Kidney epithelial cell (primary cell): ENCODE data around the gene GRB7. TPM values are rescaled to one million over a fixed set of nuclear protein-coding genes. Genes with fewer than 3 reads are reported as not detected.

Experiments
- DNase-seq: peaks from one replicate; pipeline ENCODE4 v3.0.0-alpha.2; 2010; ENCODE audit warnings: low read depth
- H3K27me3 ChIP-seq: 2 replicates; pipeline ENCODE4 v1.6.0; 2011; ENCODE audit warnings: low read length; ENCODE audit not compliant: control insufficient read depth, insufficient read depth
- H3K36me3 ChIP-seq: 2 replicates; pipeline ENCODE4 v1.5.1; 2011; ENCODE audit warnings: low read length; ENCODE audit not compliant: control insufficient read depth, insufficient read depth
- H3K4me3 ChIP-seq: 2 replicates; pipeline ENCODE4 v1.5.1; 2011; ENCODE audit warnings: low read depth, mild to moderate bottlenecking, control low read depth, low read length
- total RNA-seq: library from RNA; depleted of rRNA; stranded (reverse); fragments of >200 nt; gene quantifications from 2 replicates; pipeline ENCODE4 v1.2.3, GENCODE V29; 2015
- TF ChIP-seq, protein P1 (sequence below): IDR thresholded peaks from 2 replicates; pipeline ENCODE4 v1.5.1; 2011; ENCODE audit warnings: mild to moderate bottlenecking, moderate library complexity, low read length, control low read depth, inconsistent platforms; ENCODE audit not compliant: insufficient read depth, poor library complexity, severe bottlenecking

Gene GRB7
- total RNA-seq, 1 donor from 2014 or later: 21.2 TPM

DNA sequence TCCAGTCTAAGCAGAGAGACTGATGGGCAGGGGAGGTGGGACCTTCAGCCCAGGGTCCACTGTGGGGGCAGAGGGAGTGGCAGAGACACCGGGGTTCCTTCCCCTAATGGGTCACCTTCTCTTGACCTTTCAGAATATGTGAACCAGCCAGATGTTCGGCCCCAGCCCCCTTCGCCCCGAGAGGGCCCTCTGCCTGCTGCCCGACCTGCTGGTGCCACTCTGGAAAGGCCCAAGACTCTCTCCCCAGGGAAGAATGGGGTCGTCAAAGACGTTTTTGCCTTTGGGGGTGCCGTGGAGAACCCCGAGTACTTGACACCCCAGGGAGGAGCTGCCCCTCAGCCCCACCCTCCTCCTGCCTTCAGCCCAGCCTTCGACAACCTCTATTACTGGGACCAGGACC is 10.2 kb upstream of the GRB7 start:
- no peak for DNase-seq
- Histone ChIP-seq H3K4me3 (no peak overlapping the region), H3K36me3 (peaks cover 1% of the 10 kb centered on the region), H3K27me3 (no peaks in the 10 kb centered on the region)
- TF ChIP-seq, protein P1, sequence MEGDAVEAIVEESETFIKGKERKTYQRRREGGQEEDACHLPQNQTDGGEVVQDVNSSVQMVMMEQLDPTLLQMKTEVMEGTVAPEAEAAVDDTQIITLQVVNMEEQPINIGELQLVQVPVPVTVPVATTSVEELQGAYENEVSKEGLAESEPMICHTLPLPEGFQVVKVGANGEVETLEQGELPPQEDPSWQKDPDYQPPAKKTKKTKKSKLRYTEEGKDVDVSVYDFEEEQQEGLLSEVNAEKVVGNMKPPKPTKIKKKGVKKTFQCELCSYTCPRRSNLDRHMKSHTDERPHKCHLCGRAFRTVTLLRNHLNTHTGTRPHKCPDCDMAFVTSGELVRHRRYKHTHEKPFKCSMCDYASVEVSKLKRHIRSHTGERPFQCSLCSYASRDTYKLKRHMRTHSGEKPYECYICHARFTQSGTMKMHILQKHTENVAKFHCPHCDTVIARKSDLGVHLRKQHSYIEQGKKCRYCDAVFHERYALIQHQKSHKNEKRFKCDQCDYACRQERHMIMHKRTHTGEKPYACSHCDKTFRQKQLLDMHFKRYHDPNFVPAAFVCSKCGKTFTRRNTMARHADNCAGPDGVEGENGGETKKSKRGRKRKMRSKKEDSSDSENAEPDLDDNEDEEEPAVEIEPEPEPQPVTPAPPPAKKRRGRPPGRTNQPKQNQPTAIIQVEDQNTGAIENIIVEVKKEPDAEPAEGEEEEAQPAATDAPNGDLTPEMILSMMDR: no peak

DNA sequence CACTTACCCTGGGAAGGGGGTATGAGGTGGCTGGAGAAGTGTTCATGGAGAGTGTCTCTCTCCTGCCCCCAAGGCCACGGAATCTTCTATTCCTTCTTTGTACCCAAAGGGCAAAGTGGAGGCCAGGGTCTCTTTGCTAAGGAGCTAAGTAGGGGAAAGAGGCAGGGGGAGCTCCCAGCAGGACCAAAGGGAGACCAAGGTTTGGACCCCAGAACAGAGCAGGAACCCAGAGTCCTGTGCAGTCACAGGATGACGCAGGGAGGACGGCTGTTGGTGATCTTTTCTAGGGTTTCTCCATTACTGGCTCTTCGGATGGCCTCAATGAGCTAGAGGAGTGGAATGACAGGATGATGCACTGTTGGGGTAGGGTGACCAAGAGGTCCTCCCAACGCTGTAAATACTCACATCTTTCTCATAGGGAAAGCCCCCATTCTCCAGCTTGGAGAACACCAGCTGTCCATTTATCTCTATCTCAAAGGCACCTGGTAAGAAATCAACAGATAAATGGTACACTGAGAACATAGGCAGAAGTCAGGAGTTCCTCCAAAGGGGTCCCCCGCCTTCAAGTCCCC is 8.4 kb upstream of the GRB7 start:
- Histone ChIP-seq H3K4me3 (peak overlapping the region; percentile 92), H3K27me3 (no peaks in the 10 kb centered on the region), H3K36me3 (peaks cover 1% of the 10 kb centered on the region)
- no peak for DNase-seq
- TF ChIP-seq, protein P1: no peak

DNA sequence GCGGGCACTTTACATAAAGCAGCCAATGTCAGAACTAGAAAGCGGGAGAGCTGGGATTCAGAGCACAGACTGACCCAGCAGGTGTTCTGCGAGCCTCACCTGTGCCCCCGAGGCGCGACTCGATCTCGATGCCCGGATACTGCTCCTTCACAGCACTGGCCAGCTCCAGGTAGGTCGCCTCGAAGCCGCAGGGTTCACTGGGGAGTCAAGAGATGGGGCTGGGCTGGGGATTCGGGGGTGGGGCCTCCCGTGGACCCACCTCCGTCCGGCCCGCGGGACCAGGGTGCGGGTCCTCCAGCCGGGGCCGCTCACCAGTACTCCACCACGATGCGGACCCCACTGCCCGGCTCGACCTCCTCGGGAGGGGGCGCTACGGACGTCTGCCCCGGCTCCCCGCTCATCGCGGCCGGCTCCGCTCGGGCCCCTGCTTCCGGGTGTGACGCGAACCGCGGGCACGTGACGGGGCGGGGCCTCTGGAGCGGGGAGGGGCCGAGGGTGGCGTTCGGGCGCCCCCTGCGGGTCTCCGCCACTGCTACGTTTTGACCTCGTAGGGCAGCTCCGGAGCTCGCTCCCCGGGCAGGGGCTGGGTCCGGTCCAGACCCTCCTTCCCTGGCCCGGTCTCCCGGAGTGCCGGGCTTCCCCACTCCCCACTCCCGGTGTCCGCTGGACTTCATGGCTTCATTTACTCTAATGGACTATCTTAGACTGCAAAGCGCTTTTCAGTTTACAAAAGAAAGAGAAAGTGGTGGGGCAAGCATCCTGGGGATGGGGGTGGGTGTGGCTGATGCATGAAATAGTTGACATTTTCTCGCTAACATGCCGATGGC is 7.4 kb upstream of the GRB7 start, which contains the start of gene MIEN1:
TSS of gene MIEN1 (minus strand) at position 438 of the 827 bp plus-strand sequence. CDS start at position 401, 37 bp downstream.
- Histone ChIP-seq H3K4me3 (peak within 1 kb of the TSS; percentile 92), H3K36me3 (peaks cover 1% of the 10 kb centered on the region), H3K27me3 (no peaks in the 10 kb centered on the region)
- no peak for DNase-seq
- TF ChIP-seq, protein P1: peak; percentile 68

DNA sequence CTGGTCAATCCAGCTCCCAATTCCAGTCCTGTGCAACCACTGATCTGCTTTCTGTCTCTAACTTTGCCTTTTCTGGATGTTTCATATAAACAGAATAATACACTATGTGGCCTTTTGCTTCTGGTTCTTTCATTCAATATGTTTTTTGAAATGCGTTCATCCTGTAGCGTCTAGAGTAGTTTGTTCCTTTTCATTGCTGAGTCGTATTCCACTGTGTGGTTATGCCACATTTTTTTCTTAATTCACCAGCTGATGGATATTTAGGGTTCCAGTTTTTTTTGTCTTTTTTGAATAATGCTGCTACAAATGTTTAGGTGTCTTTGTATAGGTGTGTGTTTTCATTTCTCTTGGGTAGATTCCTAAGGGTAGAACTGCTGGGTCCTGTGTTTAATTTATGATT is 5.2 kb upstream of the GRB7 start:
- TF ChIP-seq, protein P1: no peak
- Histone ChIP-seq H3K4me3 (no peak overlapping the region), H3K36me3 (no peaks in the 10 kb centered on the region), H3K27me3 (no peaks in the 10 kb centered on the region)
- DNase-seq: no peak

DNA sequence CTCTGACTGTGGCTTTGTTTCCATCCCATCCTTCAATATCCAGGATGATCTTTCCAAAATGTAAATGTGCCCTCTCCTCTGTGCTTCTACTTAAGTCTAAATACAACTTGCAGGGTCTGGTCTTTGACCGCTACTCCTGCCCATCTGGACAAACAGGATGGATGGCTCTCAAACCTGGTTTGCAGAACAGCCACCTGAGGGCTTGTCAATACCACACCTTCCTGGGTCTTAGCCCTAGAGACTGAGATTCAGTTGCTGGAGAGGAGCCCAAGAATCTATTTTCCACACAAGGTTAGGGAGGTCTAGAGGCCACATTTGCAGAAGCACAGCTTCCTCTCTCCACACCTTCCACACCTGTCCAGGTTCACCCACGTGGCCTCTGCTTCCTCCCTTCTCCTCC is 1.9 kb upstream of the GRB7 start:
- H3K27me3 ChIP-seq: no peaks in the 10 kb centered on the region
- no peak for DNase-seq
- no peak overlapping the region for H3K4me3 ChIP-seq
- TF ChIP-seq, protein P1: no peak
- H3K36me3 ChIP-seq: no peaks in the 10 kb centered on the region
